Muscle of leg (tissue), 11 donors: ENCODE results near the gene MYO1D. TPM values are rescaled to one million over a fixed set of nuclear protein-coding genes. Genes with fewer than 3 reads are reported as not detected.

Experiments
- DNase-seq: peaks from one replicate; pipeline ENCODE4 v3.0.0; 2013
- H3K27ac ChIP-seq: one replicate; pipeline ENCODE4 v1.5.1; 2013; ENCODE audit warnings: mild to moderate bottlenecking, low read length, control low read depth
- H3K27me3 ChIP-seq: one replicate; pipeline ENCODE4 v1.6.1; 2013; ENCODE audit warnings: low read length; ENCODE audit not compliant: control insufficient read depth, insufficient read depth
- H3K36me3 ChIP-seq: one replicate; pipeline ENCODE4 v1.6.1; 2013; ENCODE audit warnings: low read length; ENCODE audit not compliant: control insufficient read depth, insufficient read depth
- H3K4me1 ChIP-seq: one replicate; pipeline ENCODE4 v1.6.1; 2013; ENCODE audit warnings: low read length; ENCODE audit not compliant: control insufficient read depth, insufficient read depth
- H3K4me3 ChIP-seq: one replicate; pipeline ENCODE4 v1.5.1; 2013; ENCODE audit warnings: low read length, control low read depth
- H3K9me3 ChIP-seq: replicated peaks from 2 replicates; pipeline ENCODE4 v1.6.1; 2013; ENCODE audit warnings: low read depth, low read length; ENCODE audit not compliant: control insufficient read depth
- WGBS: methylation state at CpG from one replicate; pipeline ENCODE4 v1.1.5; 2013; ENCODE audit warnings: missing lambda C conversion rate; ENCODE audit not compliant: insufficient coverage; 5-methylcytosine and 5-hydroxymethylcytosine counted together
- polyA plus RNA-seq, 8 donors: library from polyadenylated mRNA; unstranded; fragments of 120-200 nt; gene quantifications; one replicate each; pipeline versions ENCODE4 v1.2.1 to v1.2.3, GENCODE V29; 2013; ENCODE audit warnings: inconsistent platforms in 1 of 8, low replicate concordance in 1 of 8; ENCODE audit not compliant: insufficient read length in 8 of 8, insufficient read depth in 1 of 8
- total RNA-seq: library from RNA; stranded (reverse); fragments of 120-200 nt; gene quantifications from one replicate; pipeline ENCODE4 v1.2.4, GENCODE V29; 2013

Gene MYO1D
- total and polyA plus RNA-seq, 9 donors, result 4.2 to 10.2 (median 5.4) TPM

- Histone ChIP-seq H3K27me3 (no peaks in the 10 kb centered on the region), H3K27ac (no peak overlapping the region), H3K4me1 (no peaks in the 10 kb centered on the region), H3K9me3 (no peaks in the 10 kb centered on the region), H3K36me3 (no peaks in the 10 kb centered on the region), H3K4me3 (no peak overlapping the region)
- peak; percentile 28 for DNase-seq
- 20% methylated on average over 1 of the region's 4 CpGs for WGBS
Observed at GRCh38 chr17:32558997-32559650, 317.8 kb downstream of the MYO1D start.

GRCh38 chr17:32558326-32558955 is 318.5 kb downstream of the MYO1D start:
- no peak overlapping the region for H3K27ac ChIP-seq
- DNase-seq, result no peak
- no CpG with 5 or more reads among the region's 6 CpGs for WGBS

GRCh38 chr17:32555611-32556310 is 321.2 kb downstream of the MYO1D start:
- no peaks in the 10 kb centered on the region for H3K4me1 ChIP-seq
- no peaks in the 10 kb centered on the region for H3K27me3 ChIP-seq
- no peaks in the 10 kb centered on the region for H3K36me3 ChIP-seq
- no peak overlapping the region for H3K4me3 ChIP-seq
- no peak for DNase-seq
- no peaks in the 10 kb centered on the region for H3K9me3 ChIP-seq
- no peak overlapping the region for H3K27ac ChIP-seq
- WGBS, result 80% methylated on average over 8 of the region's 12 CpGs

More at GRCh38 chr17:32558326-32558955, 318.5 kb downstream of the MYO1D start:
- Histone ChIP-seq H3K36me3 (no peaks in the 10 kb centered on the region), H3K4me1 (no peaks in the 10 kb centered on the region), H3K27me3 (no peaks in the 10 kb centered on the region), H3K4me3 (no peak overlapping the region), H3K9me3 (no peaks in the 10 kb centered on the region)

- 72% methylated on average over 2 of the region's 3 CpGs for WGBS
- no peaks in the 10 kb centered on the region for H3K4me1 ChIP-seq
- H3K27me3 ChIP-seq, result no peaks in the 10 kb centered on the region
- no peak for DNase-seq
- H3K27ac ChIP-seq, result no peak overlapping the region
- H3K36me3 ChIP-seq, result no peaks in the 10 kb centered on the region
- H3K4me3 ChIP-seq, result no peak overlapping the region
- no peaks in the 10 kb centered on the region for H3K9me3 ChIP-seq
Observed at GRCh38 chr17:32553168-32553567, 323.8 kb downstream of the MYO1D start.

- H3K4me3 ChIP-seq, result no peak overlapping the region
- H3K27ac ChIP-seq, result no peak overlapping the region
- no peaks in the 10 kb centered on the region for H3K36me3 ChIP-seq
- H3K27me3 ChIP-seq, result no peaks in the 10 kb centered on the region
- no peaks in the 10 kb centered on the region for H3K9me3 ChIP-seq
- DNase-seq, result no peak
- no peaks in the 10 kb centered on the region for H3K4me1 ChIP-seq
Observed at GRCh38 chr17:32552280-32552679, 324.6 kb downstream of the MYO1D start.

- Histone ChIP-seq H3K27me3 (no peaks in the 10 kb centered on the region), H3K4me3 (no peak overlapping the region), H3K27ac (no peak overlapping the region), H3K36me3 (no peaks in the 10 kb centered on the region), H3K4me1 (no peaks in the 10 kb centered on the region), H3K9me3 (no peaks in the 10 kb centered on the region)
- 75% methylated on average over 1 of the region's 8 CpGs for WGBS
- DNase-seq, result no peak
Observed at GRCh38 chr17:32551186-32551955, 325.6 kb downstream of the MYO1D start.

GRCh38 chr17:32549559-32549958 is 327.4 kb downstream of the MYO1D start:
- no peak for DNase-seq
- H3K36me3 ChIP-seq, result no peaks in the 10 kb centered on the region
- no peaks in the 10 kb centered on the region for H3K27me3 ChIP-seq
- no peaks in the 10 kb centered on the region for H3K9me3 ChIP-seq
- H3K4me1 ChIP-seq, result no peaks in the 10 kb centered on the region
- WGBS, result 40% methylated on average over 1 of the region's 3 CpGs
- H3K4me3 ChIP-seq, result no peak overlapping the region
- H3K27ac ChIP-seq, result no peak overlapping the region

- Histone ChIP-seq H3K27ac (no peak overlapping the region), H3K27me3 (no peaks in the 10 kb centered on the region), H3K9me3 (no peaks in the 10 kb centered on the region), H3K36me3 (no peaks in the 10 kb centered on the region), H3K4me3 (no peak overlapping the region), H3K4me1 (no peaks in the 10 kb centered on the region)
- WGBS, result 19% methylated on average over 4 of the region's 8 CpGs
- peak; percentile 13 for DNase-seq
Observed at GRCh38 chr17:32546031-32546444, 330.9 kb downstream of the MYO1D start.

- Histone ChIP-seq H3K4me1 (no peaks in the 10 kb centered on the region), H3K27ac (no peak overlapping the region), H3K27me3 (no peaks in the 10 kb centered on the region), H3K4me3 (no peak overlapping the region), H3K9me3 (no peaks in the 10 kb centered on the region), H3K36me3 (no peaks in the 10 kb centered on the region)
- no peak for DNase-seq
- WGBS, result no CpG with 5 or more reads among the region's 7 CpGs
Observed at GRCh38 chr17:32542186-32542585, 334.7 kb downstream of the MYO1D start.

- Histone ChIP-seq H3K4me3 (no peak overlapping the region), H3K9me3 (no peaks in the 10 kb centered on the region), H3K36me3 (no peaks in the 10 kb centered on the region), H3K4me1 (no peaks in the 10 kb centered on the region), H3K27ac (no peak overlapping the region), H3K27me3 (no peaks in the 10 kb centered on the region)
- no peak for DNase-seq
- WGBS, result 40% methylated on average over 5 of the region's 5 CpGs
Observed at GRCh38 chr17:32541640-32542039, 335.3 kb downstream of the MYO1D start.
